GM23248 (cell line): ENCODE data around the gene TUBGCP6. TPM values are rescaled to one million over a fixed set of nuclear protein-coding genes. Genes with fewer than 3 reads are reported as not detected.

Experiments
- DNase-seq: peaks from one replicate; pipeline ENCODE4 v3.0.0-alpha.2; 2015
- H2AFZ ChIP-seq: fragments of 200-600 bp; sonication (generic); 2 replicates; pipeline ENCODE4 v1.6.1; 2016; ENCODE audit warnings: antibody characterized with exemption
- H3F3A ChIP-seq: fragments of 200-600 bp; sonication (generic); 2 replicates; pipeline ENCODE4 v1.6.1; 2016; ENCODE audit warnings: mild to moderate bottlenecking, antibody characterized with exemption, mixed run types; ENCODE audit not compliant: insufficient read depth
- H3K27ac ChIP-seq: fragments of 200-600 bp; sonication (generic); 2 replicates; pipeline ENCODE4 v1.5.1; 2016; ENCODE audit warnings: mild to moderate bottlenecking
- H3K27me3 ChIP-seq: fragments of 200-600 bp; sonication (generic); replicated peaks from 2 replicates; pipeline ENCODE4 v1.6.1; 2016; ENCODE audit warnings: mild to moderate bottlenecking; ENCODE audit not compliant: insufficient read depth
- H3K36me3 ChIP-seq: fragments of 200-600 bp; sonication (generic); 2 replicates; pipeline ENCODE4 v1.6.1; 2016; ENCODE audit warnings: low read depth, mild to moderate bottlenecking
- H3K4me1 ChIP-seq: fragments of 200-600 bp; sonication (generic); 2 replicates; pipeline ENCODE4 v1.6.1; 2016; ENCODE audit warnings: mild to moderate bottlenecking; ENCODE audit not compliant: insufficient read depth
- H3K4me2 ChIP-seq: fragments of 200-600 bp; sonication (generic); one replicate; pipeline ENCODE4 v1.6.1; 2016; ENCODE audit warnings: mild to moderate bottlenecking; ENCODE audit not compliant: unreplicated experiment
- H3K4me3 ChIP-seq: fragments of 200-600 bp; sonication (generic); 2 replicates; pipeline ENCODE4 v1.5.1; 2016; ENCODE audit warnings: mild to moderate bottlenecking
- H3K79me2 ChIP-seq: fragments of 200-600 bp; sonication (generic); 2 replicates; pipeline ENCODE4 v1.6.1; 2016; ENCODE audit warnings: mild to moderate bottlenecking; ENCODE audit not compliant: insufficient read depth
- H3K9ac ChIP-seq: fragments of 200-600 bp; sonication (generic); 2 replicates; pipeline ENCODE4 v1.6.1; 2016; ENCODE audit warnings: mild to moderate bottlenecking
- H3K9me2 ChIP-seq: fragments of 200-600 bp; sonication (generic); 2 replicates; pipeline ENCODE4 v1.6.1; 2016; ENCODE audit warnings: mixed run types, mild to moderate bottlenecking, moderate library complexity; ENCODE audit not compliant: insufficient read depth
- H3K9me3 ChIP-seq: fragments of 200-600 bp; sonication (generic); one replicate; pipeline ENCODE4 v1.6.1; 2017; ENCODE audit warnings: low read depth
- H4K20me1 ChIP-seq: fragments of 200-600 bp; sonication (generic); 2 replicates; pipeline ENCODE4 v1.6.0; 2016; ENCODE audit not compliant: insufficient read depth
- EZH2 ChIP-seq: fragments of 200-600 bp; sonication (generic); IDR thresholded peaks from 2 replicates; pipeline ENCODE4 v1.6.1; 2018; ENCODE audit warnings: antibody characterized with exemption, mild to moderate bottlenecking; ENCODE audit not compliant: insufficient read depth, poor library complexity, severe bottlenecking
- EZH2phosphoT487 ChIP-seq: fragments of 200-600 bp; sonication (generic); IDR thresholded peaks from 2 replicates; pipeline ENCODE4 v1.6.1; 2018; ENCODE audit warnings: antibody characterized with exemption, moderate library complexity, mild to moderate bottlenecking, low read depth; ENCODE audit not compliant: insufficient read depth
- WGBS, 2 experiments: methylation state at CpG; one replicate each; pipeline ENCODE4 v1.1.6; 2015 to 2017; ENCODE audit warnings: low lambda C conversion rate in 2 of 2, low coverage in 1 of 2; ENCODE audit errors: missing lambda C conversion rate in 2 of 2; 5-methylcytosine and 5-hydroxymethylcytosine counted together
- in situ Hi-C: fragments of 300-500 bp; cut with MboI; formaldehyde crosslinking; loops from 2 replicates; pipeline ENCODE4 v1.15.0; 2020
- polyA plus RNA-seq: library from polyadenylated mRNA; unstranded; fragments of >200 nt; fragmentation: Nextera tagmentation; extraction: Ambion mirVana; gene quantifications from 2 replicates; pipeline ENCODE4 v1.2.1, GENCODE V29; 2016
- total RNA-seq: library from RNA; depleted of rRNA; stranded (reverse); fragments of >200 nt; shearing (Covaris generic); gene quantifications from 2 replicates; pipeline ENCODE4 v1.2.3, GENCODE V29; 2014

Gene TUBGCP6
- total and polyA plus RNA-seq, 2 experiments from 2014 or later: 16.6 to 32.0 TPM

GRCh38 chr22:50286701-50287318 is 42.0 kb upstream of the TUBGCP6 start:
- no peaks in the 10 kb centered on the region for H3K4me1 ChIP-seq
- DNase-seq: no peak
- in situ Hi-C loops: no loop called here
- H3K9ac ChIP-seq: no peak overlapping the region
- no peak overlapping the region for H3K27ac ChIP-seq
- H2AFZ ChIP-seq: no peak overlapping the region
- peaks cover 68% of the 10 kb centered on the region for H3K79me2 ChIP-seq
- no peaks in the 10 kb centered on the region for H3K27me3 ChIP-seq
- TF ChIP-seq EZH2: no peak
- TF ChIP-seq EZH2phosphoT487: no peak
- H3K9me3 ChIP-seq: no peaks in the 10 kb centered on the region
- H3K4me3 ChIP-seq: no peak overlapping the region
- WGBS, 2 experiments: 89 to 92% methylated on average over 26 to 33 of the region's 40 CpGs
- H3K4me2 ChIP-seq: no peak overlapping the region
- no peaks in the 10 kb centered on the region for H3F3A ChIP-seq
- H4K20me1 ChIP-seq: no peaks in the 10 kb centered on the region
- H3K9me2 ChIP-seq: no peaks in the 10 kb centered on the region
- H3K36me3 ChIP-seq: peaks cover 18% of the 10 kb centered on the region; the same call in 1 of the 2 replicates

- no peaks in the 10 kb centered on the region for H3K9me3 ChIP-seq
- no peak for TF ChIP-seq EZH2
- TF ChIP-seq EZH2phosphoT487: no peak
- H3K4me1 ChIP-seq: no peaks in the 10 kb centered on the region
- no peak overlapping the region for H2AFZ ChIP-seq
- H3K9me2 ChIP-seq: no peaks in the 10 kb centered on the region
- no peak overlapping the region for H3K27ac ChIP-seq
- in situ Hi-C loops: no loop called here
- no peak overlapping the region for H3K4me2 ChIP-seq
- peaks cover 63% of the 10 kb centered on the region for H3K79me2 ChIP-seq
- no peaks in the 10 kb centered on the region for H3K27me3 ChIP-seq
- DNase-seq: no peak
- H3K4me3 ChIP-seq: no peak overlapping the region
- WGBS, 2 experiments: 94 to 95% methylated on average over 18 to 20 of the region's 21 CpGs
- no peaks in the 10 kb centered on the region for H3F3A ChIP-seq
- no peaks in the 10 kb centered on the region for H4K20me1 ChIP-seq
- H3K9ac ChIP-seq: no peak overlapping the region
- peaks cover 22% of the 10 kb centered on the region; the same call in 1 of the 2 replicates for H3K36me3 ChIP-seq
These were observed 41.5 kb upstream of the TUBGCP6 start for GRCh38 chr22:50286275-50286674.

DNA sequence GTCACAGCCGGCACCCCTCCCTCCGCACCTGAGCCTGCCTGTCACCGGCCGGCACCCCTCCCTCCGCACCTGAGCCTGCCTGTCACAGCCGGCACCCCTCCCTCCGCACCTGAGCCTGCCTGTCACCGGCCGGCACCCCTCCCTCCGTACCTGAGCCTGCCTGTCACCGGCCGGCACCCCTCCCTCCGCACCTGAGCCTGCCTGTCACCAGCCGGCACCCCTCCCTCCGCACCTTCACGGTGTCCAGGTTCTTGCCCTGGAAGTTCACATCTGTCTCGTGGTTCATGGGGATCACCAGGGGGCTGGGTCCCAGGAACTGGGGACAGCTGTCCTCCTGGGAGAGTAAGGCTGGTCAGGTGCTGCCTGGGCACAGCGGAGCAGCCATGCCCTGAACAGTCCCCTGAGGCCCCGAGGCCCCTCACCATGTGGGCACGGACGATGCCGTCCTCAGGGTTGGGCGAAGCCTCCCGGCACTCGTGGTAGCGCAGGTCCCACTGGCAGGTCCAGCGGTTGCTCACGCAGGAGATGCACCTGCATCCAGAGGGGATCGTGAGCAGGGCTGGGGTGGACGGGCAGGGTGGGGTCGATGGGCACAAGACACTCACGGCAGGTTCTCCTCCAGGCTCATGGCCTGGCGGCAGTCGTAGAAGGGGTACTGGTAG is 40.9 kb upstream of the TUBGCP6 start:
- 94 to 97% methylated on average over 20 to 34 of the region's 34 CpGs for WGBS, 2 experiments
- H3K4me2 ChIP-seq: no peak overlapping the region
- H3K79me2 ChIP-seq: peaks cover 57% of the 10 kb centered on the region
- no peak overlapping the region for H3K4me3 ChIP-seq
- in situ Hi-C loops: no loop called here
- H3K27me3 ChIP-seq: no peaks in the 10 kb centered on the region
- no peak overlapping the region for H2AFZ ChIP-seq
- no peaks in the 10 kb centered on the region for H3F3A ChIP-seq
- H3K9ac ChIP-seq: no peak overlapping the region
- no peaks in the 10 kb centered on the region for H4K20me1 ChIP-seq
- no peaks in the 10 kb centered on the region for H3K9me3 ChIP-seq
- no peaks in the 10 kb centered on the region for H3K4me1 ChIP-seq
- no peak overlapping the region for H3K27ac ChIP-seq
- no peak for DNase-seq
- no peaks in the 10 kb centered on the region for H3K9me2 ChIP-seq
- H3K36me3 ChIP-seq: peaks cover 28% of the 10 kb centered on the region; the same call in 1 of the 2 replicates
- TF ChIP-seq EZH2phosphoT487: no peak
- TF ChIP-seq EZH2: no peak

- H3K4me3 ChIP-seq: no peak overlapping the region
- H3K27ac ChIP-seq: no peak overlapping the region
- peaks cover 45% of the 10 kb centered on the region for H3K79me2 ChIP-seq
- no peaks in the 10 kb centered on the region for H3K4me1 ChIP-seq
- peaks cover 28% of the 10 kb centered on the region; the same call in 1 of the 2 replicates for H3K36me3 ChIP-seq
- H3K9me2 ChIP-seq: no peaks in the 10 kb centered on the region
- H3K27me3 ChIP-seq: no peaks in the 10 kb centered on the region
- no peaks in the 10 kb centered on the region for H3K9me3 ChIP-seq
- no peaks in the 10 kb centered on the region for H4K20me1 ChIP-seq
- no peak for DNase-seq
- no peak overlapping the region for H3K9ac ChIP-seq
- H3F3A ChIP-seq: no peaks in the 10 kb centered on the region
- 82 to 92% methylated on average over 10 to 13 of the region's 13 CpGs for WGBS, 2 experiments
- no peak for TF ChIP-seq EZH2phosphoT487
- TF ChIP-seq EZH2: no peak
- no peak overlapping the region for H3K4me2 ChIP-seq
- no peak overlapping the region for H2AFZ ChIP-seq
- in situ Hi-C loops: no loop called here
These were observed 39.7 kb upstream of the TUBGCP6 start for GRCh38 chr22:50284479-50284878.
